ENCODE results near the gene HAUS3.

Gene HAUS3

GRCh38 chr4:2262944-2263250 is 21.0 kb upstream of the HAUS3 start:
- no peak for DNase-seq

GRCh38 chr4:2262145-2262943 is 20.4 kb upstream of the HAUS3 start:
- peak; percentile 92 for DNase-seq

- DNase-seq, result no peak
Measured at GRCh38 chr4:2261853-2262144, 19.9 kb upstream of the HAUS3 start, which contains the start of gene MXD4. Gene MXD4, minus strand, starts transcription at chr4:2262109. Its CDS starts 129 bp downstream, at chr4:2261980.

- no peak for DNase-seq
Measured at GRCh38 chr4:2261110-2261852, 19.4 kb upstream of the HAUS3 start.

- no peak for DNase-seq
Measured at GRCh38 chr4:2260344-2261109, 18.6 kb upstream of the HAUS3 start.

- DNase-seq, result no peak
Measured at GRCh38 chr4:2259541-2260343, 17.8 kb upstream of the HAUS3 start.

GRCh38 chr4:2259036-2259540 is 17.2 kb upstream of the HAUS3 start:
- no peak for DNase-seq

GRCh38 chr4:2258091-2259035 is 16.4 kb upstream of the HAUS3 start:
- no peak for DNase-seq

GRCh38 chr4:2257361-2258081 is 15.6 kb upstream of the HAUS3 start:
- DNase-seq, result no peak

- DNase-seq, result no peak
Measured at GRCh38 chr4:2256781-2257191, 14.9 kb upstream of the HAUS3 start.

GRCh38 chr4:2256156-2256731 is 14.3 kb upstream of the HAUS3 start:
- DNase-seq, result no peak

GRCh38 chr4:2255501-2256155 is 13.7 kb upstream of the HAUS3 start:
- DNase-seq, result no peak

GRCh38 chr4:2254665-2255500 is 13.0 kb upstream of the HAUS3 start:
- no peak for DNase-seq

- DNase-seq, result no peak
Measured at GRCh38 chr4:2253160-2254084, 11.5 kb upstream of the HAUS3 start.

- DNase-seq, result no peak
Measured at GRCh38 chr4:2252530-2253091, 10.7 kb upstream of the HAUS3 start.

- DNase-seq, result no peak
Measured at GRCh38 chr4:2251795-2252529, 10.0 kb upstream of the HAUS3 start.
